NCI-H2196 treated with DMSO at 0.1 percent for 48 hours (cell line): ENCODE results near the gene BLOC1S6.

Experiments
- DNase-seq: peaks from one replicate; lab custom pipeline; 2025; ENCODE audit not compliant: unreplicated experiment; lab: John Stamatoyannopoulos, UW

The BLOC1S6 gene

DNA sequence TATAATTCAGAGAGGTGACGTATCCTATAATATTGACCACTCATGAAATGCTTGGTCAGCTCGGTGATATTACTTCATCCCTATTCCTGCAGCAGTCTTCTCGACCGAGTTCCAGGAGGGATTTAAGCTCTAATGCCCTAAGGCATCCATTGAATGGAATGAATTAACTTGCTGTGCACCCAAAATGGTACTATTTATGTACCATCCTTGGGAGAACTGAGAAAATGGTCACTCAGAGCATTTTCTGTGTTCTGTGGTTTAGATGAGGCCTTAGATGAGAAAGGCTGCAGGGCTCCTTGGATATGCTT is 638 bp downstream of the BLOC1S6 start:
- no peak for DNase-seq

DNA sequence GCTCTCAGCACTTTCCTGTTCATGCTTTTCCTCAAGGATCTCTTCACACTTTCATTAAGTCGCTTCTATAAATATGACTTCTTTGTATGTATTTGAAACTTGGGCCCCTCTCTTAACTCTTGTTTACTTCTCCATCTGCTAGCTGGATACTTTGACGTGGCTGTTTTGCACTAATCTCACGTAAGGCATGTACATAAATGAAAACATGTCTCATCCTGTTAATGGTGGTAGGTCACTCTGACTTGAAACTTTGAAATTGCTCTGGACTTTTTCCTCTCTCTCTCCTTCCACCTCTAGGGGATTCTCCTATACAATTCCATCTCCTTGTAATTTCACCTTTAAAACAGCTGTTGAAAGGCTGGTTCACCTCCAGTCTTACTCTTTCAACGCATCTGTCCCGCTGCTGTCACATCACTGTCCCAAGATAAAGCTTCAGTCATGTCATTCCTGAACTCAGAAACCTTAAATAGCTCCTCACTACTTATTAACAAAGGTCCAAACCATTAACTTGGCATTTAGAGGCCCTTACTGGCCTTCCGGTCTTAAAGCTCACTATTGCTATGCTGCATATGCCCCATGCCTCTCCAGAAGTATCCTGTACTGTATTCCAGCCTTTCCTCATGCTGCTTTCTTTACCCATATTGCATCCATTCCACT is 1.2 kb downstream of the BLOC1S6 start:
- DNase-seq, result no peak

DNA sequence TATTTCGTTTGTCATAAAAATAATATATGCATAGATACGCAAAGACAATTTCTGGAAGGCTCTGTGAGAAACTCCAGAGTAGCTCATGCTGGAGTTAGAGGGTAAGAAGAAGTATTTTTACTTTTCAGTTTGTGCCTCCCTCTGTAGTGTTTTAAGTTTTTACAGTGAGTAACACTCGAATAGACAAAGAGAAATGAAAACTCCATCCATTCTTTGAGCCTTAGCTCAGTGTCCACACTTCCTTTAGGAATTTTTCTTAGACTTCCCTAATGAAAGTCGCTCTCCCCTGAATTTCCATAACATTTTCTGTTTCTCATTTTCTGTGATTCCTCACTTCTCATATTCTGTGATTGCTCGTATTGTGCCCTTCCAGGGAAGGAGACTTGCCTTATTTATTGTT is 2.1 kb downstream of the BLOC1S6 start:
- DNase-seq, result no peak

DNA sequence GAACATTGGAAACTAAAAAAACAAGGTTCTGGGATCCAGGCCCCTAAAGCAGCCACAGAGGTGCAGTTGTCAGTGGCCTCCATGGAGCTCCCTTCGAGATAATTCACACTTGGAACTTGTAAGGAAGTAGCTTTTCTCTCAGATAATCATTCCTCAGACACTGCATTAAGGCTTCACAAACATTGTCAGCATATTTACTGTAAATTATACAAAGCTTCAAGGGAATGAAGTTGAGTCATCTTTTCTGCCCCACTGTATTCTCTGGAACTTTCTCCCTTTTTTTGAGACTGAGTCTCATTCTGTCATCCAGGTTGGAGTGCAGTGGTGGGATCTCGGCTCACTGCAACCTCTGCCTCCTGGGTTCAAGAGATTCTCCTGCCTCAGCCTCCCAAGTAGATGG is 7.1 kb downstream of the BLOC1S6 start:
- no peak for DNase-seq

DNA sequence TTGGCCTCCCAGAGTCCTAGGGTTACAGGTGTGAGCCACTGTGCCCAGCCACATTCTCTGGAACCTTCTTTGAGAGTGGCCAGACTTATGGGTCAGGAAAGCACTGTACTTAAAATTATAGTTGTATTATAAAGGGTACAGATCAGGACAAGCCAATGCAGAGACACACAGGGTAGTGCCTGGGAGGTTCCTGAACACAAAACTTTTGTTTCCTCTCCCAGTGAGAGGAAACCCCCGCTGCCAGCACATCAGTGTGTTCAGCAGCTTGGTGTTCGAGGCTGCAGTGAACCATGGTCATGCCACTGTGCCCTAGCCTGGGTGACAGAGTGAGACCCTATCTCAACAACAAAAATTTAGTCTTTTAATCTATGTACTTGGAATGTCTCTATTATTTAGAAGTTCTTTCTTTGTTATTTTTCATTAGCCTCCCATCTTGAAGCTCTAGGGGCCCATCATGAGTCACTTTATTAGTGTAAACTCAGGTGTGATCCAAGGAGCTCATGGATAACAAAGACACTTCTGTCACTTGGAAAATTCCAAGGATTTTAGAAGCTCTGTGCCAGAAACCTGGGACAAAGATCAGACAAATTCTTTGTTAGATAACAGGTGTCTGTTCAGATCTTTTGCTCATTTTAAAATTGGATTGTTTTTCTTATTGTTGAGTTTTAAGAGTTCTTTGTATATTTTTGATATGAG is 7.8 kb downstream of the BLOC1S6 start:
- DNase-seq, result no peak

DNA sequence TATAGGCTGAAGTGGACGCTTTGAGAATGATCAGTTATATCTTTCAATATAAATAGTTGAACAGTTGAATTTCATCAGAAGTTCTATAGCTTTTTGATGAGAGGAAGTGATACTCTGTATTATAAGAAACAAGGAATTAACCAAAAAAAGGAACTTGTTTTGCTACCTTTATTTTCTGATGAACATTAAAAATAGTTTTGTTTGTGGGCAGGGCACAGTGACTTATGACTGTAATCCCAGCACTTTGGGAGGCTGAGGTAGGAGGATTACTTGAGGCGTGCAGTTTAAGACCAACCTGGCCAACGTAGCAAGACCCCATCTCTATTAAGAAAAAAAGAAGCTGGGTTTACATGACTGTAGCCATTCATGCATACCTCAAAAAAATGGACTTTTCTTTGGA is 16.7 kb downstream of the BLOC1S6 start:
- no peak for DNase-seq

DNA sequence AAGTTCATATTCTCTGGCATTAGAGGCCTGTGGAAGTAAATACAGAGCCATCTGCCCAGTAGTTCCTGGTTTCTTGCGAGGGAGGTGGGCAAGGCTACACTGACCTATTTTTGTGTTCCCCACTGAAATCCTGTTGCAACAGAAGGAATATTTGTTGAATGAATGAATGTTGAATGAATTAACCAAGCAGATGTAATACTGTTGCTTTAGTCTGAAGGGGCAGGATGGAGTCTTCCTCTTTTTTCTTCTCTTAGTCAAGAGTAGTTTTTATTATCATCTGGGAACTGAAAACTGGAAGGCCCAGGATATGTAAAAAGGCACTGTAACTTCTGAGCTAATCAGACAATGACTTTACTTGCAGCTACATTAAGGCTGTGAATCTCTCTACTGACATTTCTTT is 17.1 kb downstream of the BLOC1S6 start:
- no peak for DNase-seq

DNA sequence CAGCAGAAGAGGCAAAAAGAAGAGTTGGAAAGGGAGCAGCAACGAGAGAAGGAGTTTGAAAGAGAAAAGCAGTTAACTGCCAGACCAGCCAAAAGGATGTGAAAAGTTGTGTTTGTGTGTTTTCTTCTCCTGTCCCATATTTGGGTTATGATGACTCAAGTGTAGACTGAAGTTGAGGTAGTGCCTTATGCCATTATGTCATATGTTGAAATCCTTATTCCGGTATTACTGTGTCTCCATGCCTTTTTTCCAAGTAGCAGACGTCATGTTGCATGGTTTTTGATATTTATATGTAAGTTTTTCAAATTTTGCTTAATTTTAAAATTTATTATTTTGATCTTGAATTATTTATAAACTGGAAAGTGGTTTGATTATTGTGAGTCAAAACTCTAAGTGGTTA is 19.2 kb downstream of the BLOC1S6 start:
- DNase-seq, result no peak

DNA sequence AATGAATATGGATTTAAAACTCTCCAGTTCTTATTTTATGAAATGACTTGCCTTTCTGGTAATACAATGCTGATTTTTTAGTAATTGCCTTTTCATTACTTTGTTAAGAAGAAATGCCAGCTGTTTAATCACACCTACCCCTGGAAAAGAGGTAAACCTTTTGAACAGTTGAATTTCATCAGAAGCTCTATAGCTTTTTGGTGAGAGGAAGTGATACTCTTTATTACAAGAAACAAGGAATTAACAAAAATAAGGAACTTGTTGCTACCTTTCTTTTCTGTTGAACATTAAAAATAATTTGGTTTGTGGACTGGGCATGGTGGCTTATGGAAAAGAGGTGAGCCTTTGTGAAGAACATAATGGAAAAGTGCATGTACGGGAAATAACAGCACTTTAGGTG is 19.7 kb downstream of the BLOC1S6 start:
- DNase-seq, result no peak

DNA sequence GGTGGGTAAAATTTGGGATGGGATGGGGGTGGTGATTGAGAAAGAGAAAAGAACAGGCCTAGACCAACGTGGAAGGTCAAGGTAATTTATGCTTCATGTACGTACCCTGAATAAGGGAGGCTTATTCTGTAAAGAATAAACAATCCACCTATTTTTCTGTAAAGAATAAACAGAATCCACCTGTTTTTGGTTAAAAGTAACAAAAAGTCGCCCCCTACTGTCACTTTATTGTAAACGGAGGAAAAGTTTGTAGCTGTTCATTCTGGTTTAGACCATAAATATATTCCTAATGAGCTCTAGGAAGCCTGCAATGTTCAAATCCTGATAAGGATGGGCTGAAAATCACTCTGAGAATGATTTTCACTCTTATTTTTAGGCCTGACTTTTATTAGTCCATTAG is 24.1 kb downstream of the BLOC1S6 start:
- no peak for DNase-seq

DNA sequence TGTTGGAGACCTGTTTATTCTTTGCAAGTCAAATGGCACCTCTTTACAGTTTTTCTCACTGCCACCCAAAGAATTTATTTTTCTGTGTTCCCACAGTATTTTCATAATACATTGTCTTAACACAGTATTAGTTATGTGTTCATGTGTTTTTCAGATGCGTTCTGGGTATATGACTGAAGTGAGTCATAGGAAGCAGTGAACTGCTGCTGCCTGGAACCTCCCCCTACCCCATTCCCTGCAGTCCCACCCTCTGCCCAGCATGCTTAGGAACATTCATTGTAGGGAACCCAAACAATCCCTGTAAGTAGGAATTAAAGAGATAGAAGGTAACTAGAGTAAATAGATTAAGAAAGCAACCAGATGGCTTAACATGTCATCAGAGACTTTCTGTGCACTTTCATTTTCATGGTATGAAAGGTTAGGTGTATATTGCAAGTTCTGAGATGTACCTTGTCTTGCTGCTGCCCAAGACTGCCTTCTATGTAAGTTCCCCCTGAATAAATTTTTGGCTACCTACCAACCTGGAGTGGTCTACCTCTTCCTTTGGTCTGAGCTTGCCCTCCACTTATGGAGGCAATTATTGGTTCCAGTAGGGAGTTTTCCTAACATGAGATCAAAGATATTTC is 25.7 kb downstream of the BLOC1S6 start:
- no peak for DNase-seq

DNA sequence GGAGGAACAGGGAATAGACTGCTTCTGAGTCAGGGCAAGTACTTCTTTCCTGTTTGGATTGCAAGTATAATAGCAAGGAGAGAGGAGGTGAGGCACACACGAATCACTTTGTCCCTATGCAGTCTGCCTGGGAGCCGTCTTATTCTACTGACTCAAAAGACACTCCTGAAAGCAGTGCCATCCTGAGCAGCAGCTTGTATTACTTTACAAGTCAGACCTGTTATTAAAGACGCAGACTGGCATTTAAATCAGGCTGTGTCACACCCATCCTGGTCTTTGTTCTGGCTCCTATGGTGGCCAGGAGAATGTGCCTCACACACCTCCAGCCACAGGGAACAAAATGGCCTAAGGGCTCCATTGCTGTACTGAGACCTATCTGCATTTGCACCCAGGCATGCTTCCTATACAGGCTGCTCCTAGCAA is 29.7 kb downstream of the BLOC1S6 start:
- no peak for DNase-seq

DNA sequence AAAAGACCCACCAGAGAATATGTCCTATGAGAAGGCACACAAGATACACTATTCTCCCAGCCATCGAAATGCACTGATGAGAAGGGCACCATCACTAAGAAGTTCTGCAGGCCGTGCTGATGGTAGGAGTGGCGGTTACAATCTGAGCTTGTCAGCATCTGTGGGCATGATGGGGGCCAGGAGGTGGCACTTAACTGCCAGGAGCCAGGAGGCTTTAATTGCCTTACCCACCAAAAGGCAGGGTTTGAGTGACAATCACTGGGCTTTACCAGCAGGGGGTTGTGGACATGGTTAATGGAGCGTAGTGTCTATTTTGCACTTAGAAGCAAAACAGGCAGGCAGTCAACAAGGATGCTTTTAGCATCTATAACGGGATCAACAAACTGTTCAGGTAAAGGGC is 31.6 kb downstream of the BLOC1S6 start:
- DNase-seq, result no peak

DNA sequence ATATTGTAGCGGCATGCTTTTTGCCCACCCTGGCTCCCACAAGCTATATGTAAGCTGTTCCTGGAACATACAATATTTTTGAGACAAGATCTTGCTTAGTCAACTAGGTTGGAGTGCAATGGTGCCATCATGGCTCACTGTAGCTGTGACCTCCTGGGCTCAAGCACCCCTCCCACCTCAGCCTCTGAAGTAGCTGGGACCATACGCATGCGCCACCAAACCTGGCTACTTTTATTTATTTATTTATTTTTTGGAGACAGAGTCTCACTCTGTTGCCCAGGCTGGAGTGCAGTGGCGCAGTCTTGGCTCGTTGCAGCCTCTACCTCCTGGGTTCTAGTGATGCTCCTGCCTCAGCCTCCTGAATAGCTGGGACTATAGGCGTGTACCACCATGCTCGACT is 41.0 kb downstream of the BLOC1S6 start:
- DNase-seq, result no peak

DNA sequence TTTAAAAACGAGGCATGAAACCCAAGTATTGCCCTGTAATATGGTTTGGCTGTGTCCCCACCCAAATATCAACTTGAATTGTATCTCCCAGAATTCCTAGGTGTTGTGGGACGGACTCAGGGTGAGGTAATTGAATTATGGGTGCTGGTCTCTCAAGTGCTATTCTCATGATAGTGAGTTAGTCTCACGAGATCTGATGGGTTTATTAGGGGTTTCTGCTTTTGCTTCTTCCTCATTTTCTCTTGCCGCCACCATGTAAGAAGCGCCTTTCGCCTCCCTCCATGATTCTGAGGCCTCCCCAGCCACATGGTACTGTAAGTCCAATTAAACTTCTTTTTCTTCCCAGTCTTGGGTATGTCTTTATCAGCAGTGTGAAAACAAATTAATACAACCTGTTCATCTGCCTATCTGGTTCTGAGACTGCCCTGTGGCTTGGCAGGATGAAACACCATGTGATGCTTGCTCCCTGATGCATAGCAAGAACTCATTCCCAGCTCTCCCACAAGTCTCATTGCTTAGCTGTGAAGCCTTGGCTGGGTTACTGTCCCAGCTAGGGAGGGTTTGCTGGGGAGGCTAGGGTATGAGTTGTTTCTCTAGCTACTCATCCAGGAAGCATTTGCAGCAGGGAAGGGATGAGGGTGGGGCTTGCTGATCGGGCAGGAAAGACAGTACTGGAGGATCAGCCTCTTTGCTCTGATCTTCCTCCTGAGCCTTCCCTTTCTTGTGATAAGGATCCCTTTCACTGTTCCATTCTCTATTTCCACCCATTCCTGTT is 43.9 kb downstream of the BLOC1S6 start:
- no peak for DNase-seq

DNA sequence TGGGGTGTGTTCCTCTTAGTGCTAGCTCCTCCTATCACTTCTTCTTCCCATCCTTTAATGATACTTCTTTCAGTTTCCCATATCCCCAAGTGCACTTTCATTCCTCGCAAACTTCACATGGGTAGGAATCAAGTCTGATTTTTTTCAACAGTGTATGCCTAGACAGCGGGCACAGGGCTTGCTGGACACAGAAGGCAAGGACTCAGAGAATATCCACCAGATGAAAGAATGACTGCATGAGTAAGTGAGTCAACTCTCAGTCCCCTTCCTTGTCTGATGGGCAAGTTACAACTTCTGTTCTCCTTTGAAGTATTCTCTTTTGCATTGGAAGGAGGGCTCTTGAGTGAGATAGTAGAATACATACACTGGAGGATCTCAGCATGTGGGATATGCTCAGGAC is 44.6 kb downstream of the BLOC1S6 start:
- no peak for DNase-seq

DNA sequence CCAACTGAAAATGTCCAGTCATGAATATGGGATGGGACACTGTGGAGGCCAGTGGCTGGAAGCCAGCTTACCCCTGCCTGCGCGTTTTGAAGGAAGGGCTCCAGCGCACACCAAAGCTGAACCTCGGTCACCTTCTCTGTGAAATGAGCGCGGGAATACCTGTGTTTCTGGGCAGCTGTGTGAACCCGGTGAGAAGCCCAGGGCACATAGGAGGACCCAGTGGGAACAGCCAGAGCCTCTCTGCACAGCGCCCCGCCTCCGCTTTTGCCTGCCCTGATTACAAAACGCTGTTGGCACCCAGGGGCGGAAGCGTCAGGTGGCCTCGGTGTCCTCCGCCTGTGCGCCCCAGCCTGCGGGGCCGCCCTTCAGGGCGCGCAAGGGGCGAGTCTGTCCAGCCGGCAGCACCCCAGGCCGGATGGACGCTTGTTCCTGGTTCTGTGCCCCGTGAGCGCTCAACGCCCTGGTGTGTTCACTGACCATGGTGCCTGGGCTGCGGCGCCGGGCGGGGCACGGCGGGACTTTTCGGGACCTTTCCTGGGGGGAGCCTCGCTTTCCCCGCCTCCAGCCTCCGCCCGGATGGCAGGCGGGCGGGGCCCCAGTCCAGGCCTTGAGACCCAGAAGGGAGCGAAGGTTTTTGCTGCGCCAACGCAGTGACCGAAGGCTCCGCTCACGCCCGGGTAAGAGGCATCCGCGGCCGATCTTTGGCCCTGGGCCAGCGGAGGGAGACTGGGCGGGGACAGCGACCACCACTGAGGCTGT is 47.4 kb downstream of the BLOC1S6 start, which contains the start of gene SQOR:
SQOR (plus strand) TSS at position 598 of the 759 bp plus-strand sequence. CDS start 23,895 bp downstream, outside the sequence.
- no peak for DNase-seq

DNA sequence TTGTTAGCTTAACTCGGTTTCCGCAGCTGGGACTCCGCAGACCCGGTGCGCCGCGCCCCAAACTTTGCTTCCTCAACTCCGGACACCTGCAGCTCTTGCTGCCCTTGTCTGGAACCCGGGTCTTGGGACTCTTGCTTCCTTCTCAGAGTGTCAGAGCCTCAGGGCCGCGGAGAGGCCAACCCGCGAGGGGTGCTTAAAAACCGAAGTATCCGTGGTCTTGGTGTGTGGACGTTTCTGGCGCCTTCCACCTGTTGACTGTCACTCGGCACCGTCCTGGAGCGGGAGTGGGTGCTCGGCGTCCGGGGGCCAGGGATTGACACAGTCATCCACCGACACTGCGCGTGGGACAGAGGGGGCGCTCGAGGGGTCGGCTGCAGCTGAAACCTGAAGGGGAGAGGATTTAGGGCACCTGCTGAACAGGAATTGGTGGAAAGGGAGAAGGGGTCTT is 48.0 kb downstream of the BLOC1S6 start:
- no peak for DNase-seq

DNA sequence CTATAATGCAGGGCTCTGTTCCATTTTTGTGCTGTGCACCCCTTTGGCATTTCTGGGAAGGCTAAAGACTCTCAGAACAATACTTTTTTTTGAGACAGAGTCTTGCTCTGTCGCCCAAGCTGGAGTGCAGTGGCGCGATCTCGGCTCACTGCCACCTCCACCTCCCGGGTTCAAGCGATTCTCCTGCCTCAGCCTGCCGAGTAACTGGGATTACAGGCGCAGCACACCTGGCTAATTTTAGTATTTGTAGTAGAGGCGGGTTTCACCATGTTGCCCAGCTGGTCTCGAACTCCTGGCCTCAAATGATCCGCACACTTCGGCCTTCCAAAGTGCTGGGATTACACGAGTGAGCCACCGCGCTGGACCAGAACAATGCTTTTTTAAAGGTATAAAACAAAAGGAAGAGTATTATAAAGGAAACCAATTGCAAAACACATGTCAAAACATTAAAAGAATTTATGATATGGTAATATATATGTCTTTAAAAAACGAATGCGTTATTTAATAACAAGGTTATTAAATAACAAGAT is 48.6 kb downstream of the BLOC1S6 start:
- no peak for DNase-seq

DNA sequence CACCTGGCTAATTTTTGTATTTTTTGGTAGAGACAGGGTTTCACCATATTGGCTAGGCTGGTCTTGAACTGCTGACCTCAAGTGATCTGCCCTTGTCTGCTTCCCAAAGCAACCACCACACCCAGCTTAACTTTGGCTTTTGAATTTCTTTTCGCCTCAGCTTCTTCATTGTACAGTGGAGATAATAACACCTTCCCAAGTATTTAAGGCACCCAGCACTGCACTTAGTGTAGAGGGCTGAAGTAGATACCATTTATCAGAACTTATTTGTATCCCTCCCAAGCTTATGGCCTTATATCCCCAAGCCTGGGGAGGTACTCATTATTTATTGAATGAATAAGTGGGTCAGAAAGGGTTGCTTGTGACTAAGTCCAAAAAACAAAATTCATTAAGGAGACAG is 50.0 kb downstream of the BLOC1S6 start:
- no peak for DNase-seq

DNA sequence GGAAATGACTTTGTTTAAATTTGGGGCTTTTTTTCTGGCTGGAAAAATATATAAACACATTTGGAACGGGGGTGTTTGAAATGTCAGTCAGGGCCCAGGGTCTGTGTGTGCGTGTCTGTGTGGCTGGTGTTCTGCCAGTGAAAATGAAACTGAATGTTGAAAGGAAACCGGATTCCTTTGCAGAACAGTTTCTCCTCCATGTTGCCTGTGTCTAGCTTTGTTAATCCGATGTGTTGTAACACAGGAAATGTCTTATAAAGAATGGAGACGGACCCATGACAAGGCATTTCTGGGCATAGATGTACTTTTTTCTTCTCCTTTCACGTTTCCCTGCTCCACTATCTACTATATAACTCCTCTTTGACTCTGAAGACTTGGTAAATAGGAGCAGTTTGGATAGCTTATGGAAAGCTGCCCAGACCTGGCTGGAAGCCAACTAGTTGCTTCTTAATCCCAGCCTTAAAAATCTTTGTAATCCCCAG is 50.4 kb downstream of the BLOC1S6 start:
- DNase-seq, result no peak
